Stimulated activated CD8-positive, alpha-beta memory T cell treated with anti-CD3 and anti-CD28 coated beads, Interleukin-12 subunit alpha, Interleukin-12 subunit beta, amount 100 ng/mL, for 24 hours (primary cell): ENCODE results near the gene ZNF358.

Source experiments
- DNase-seq: peaks from one replicate; pipeline ENCODE4 v3.0.0-alpha.2; 2020; ENCODE audit errors: extremely low read depth

ZNF358 gene

GRCh38 chr19:7489609-7490044 is 26.3 kb upstream of the ZNF358 start:
- no peak for DNase-seq

- DNase-seq, result no peak
These were observed 23.8 kb upstream of the ZNF358 start for GRCh38 chr19:7492142-7492541.

- DNase-seq, result no peak
These were observed 23.3 kb upstream of the ZNF358 start for GRCh38 chr19:7492558-7492957.

GRCh38 chr19:7494416-7495098 is 21.3 kb upstream of the ZNF358 start:
- no peak for DNase-seq

GRCh38 chr19:7497292-7497691 is 18.6 kb upstream of the ZNF358 start:
- DNase-seq, result no peak

GRCh38 chr19:7500811-7501450 is 15.0 kb upstream of the ZNF358 start:
- peak; percentile 22 for DNase-seq

- DNase-seq, result no peak
These were observed 13.4 kb upstream of the ZNF358 start for GRCh38 chr19:7502552-7502951.

- no peak for DNase-seq
These were observed 11.2 kb upstream of the ZNF358 start for GRCh38 chr19:7504684-7505083.

GRCh38 chr19:7505288-7505681 is 10.6 kb upstream of the ZNF358 start:
- no peak for DNase-seq

- no peak for DNase-seq
These were observed 10.1 kb upstream of the ZNF358 start for GRCh38 chr19:7505682-7506384.

- DNase-seq, result no peak
These were observed 9.2 kb upstream of the ZNF358 start for GRCh38 chr19:7506385-7507328.

GRCh38 chr19:7507884-7508283 is 8.0 kb upstream of the ZNF358 start:
- no peak for DNase-seq

- DNase-seq, result no peak
These were observed 6.3 kb upstream of the ZNF358 start for GRCh38 chr19:7509625-7510024.

GRCh38 chr19:7512400-7512851 is 3.5 kb upstream of the ZNF358 start:
- DNase-seq, result no peak

GRCh38 chr19:7513809-7514642 is 1.9 kb upstream of the ZNF358 start:
- no peak for DNase-seq

GRCh38 chr19:7515110-7515644 is 726 bp upstream of the ZNF358 start:
- DNase-seq, result no peak

GRCh38 chr19:7516333-7516732 is 430 bp downstream of the ZNF358 start:
- DNase-seq, result no peak

- no peak for DNase-seq
These were observed 975 bp downstream of the ZNF358 start for GRCh38 chr19:7516878-7517277.

- no peak for DNase-seq
These were observed 3.6 kb downstream of the ZNF358 start for GRCh38 chr19:7519361-7520130.
